CD4-positive, alpha-beta T cell treated with Interferon gamma for 1 hour (primary cell): ENCODE data around the gene KLHL29.

Experiments used
- DNase-seq: peaks from one replicate; pipeline ENCODE4 v3.0.0-alpha.2; 2020

The KLHL29 gene

GRCh38 chr2:23559561-23560239 is 174.7 kb downstream of the KLHL29 start:
- no peak for DNase-seq

GRCh38 chr2:23561088-23561487 is 176.1 kb downstream of the KLHL29 start:
- DNase-seq = no peak

- DNase-seq = no peak
These were observed 176.6 kb downstream of the KLHL29 start for GRCh38 chr2:23561544-23561943.

GRCh38 chr2:23562143-23562542 is 177.2 kb downstream of the KLHL29 start:
- DNase-seq = no peak

- no peak for DNase-seq
These were observed 178.2 kb downstream of the KLHL29 start for GRCh38 chr2:23563151-23563550.

GRCh38 chr2:23563673-23564614 is 179.0 kb downstream of the KLHL29 start:
- DNase-seq = no peak

- no peak for DNase-seq
These were observed 179.6 kb downstream of the KLHL29 start for GRCh38 chr2:23564615-23564960.

- no peak for DNase-seq
These were observed 180.4 kb downstream of the KLHL29 start for GRCh38 chr2:23565374-23565773.

- DNase-seq = no peak
These were observed 180.8 kb downstream of the KLHL29 start for GRCh38 chr2:23565814-23566213.

GRCh38 chr2:23566241-23567142 is 181.5 kb downstream of the KLHL29 start:
- no peak for DNase-seq

GRCh38 chr2:23567161-23567756 is 182.3 kb downstream of the KLHL29 start:
- DNase-seq = no peak

GRCh38 chr2:23568211-23568610 is 183.2 kb downstream of the KLHL29 start:
- no peak for DNase-seq

GRCh38 chr2:23568626-23569190 is 183.7 kb downstream of the KLHL29 start:
- no peak for DNase-seq

- DNase-seq = no peak
These were observed 184.9 kb downstream of the KLHL29 start for GRCh38 chr2:23569761-23570365.

GRCh38 chr2:23571085-23571484 is 186.1 kb downstream of the KLHL29 start:
- DNase-seq = no peak

GRCh38 chr2:23571527-23572282 is 186.7 kb downstream of the KLHL29 start:
- no peak for DNase-seq

GRCh38 chr2:23574919-23575654 is 190.1 kb downstream of the KLHL29 start:
- no peak for DNase-seq

- no peak for DNase-seq
These were observed 194.1 kb downstream of the KLHL29 start for GRCh38 chr2:23578964-23579671.

- no peak for DNase-seq
These were observed 194.7 kb downstream of the KLHL29 start for GRCh38 chr2:23579674-23580073.

GRCh38 chr2:23583467-23583866 is 198.5 kb downstream of the KLHL29 start:
- DNase-seq = no peak
